GM21529 (cell line): ENCODE data around the gene ZNF611.
"Not testable (repeated sequence)": the region's sequence is repeated elsewhere in the genome, so short reads cannot be mapped to it uniquely, and the experiment has no call there.

Source experiments
- ATAC-seq: cut with Tn5 transposase; IDR thresholded peaks from one replicate; pipeline ENCODE4 v1.9.1; 2021; ENCODE audit not compliant: unreplicated experiment

Gene ZNF611

DNA sequence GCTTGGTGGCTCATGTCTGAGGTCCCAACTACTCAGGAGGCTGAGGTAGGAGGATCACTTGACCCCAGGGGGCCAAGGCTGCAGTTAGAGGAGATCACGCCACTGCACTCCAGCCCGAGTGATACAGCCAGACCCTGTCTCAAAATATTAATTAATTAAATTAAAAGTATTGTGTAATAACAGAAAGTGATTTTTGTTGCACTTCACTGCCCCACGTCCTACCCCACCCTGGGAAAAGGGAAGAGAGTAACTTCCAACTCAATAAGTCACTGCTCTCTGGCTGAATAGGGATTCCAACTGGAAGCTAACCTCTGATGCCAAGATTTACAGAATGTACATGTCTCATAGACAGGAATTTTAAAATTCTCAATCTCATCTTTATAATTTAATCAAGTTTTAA lies 47.2 kb downstream of the ZNF611 start:
- no peak for ATAC-seq

DNA sequence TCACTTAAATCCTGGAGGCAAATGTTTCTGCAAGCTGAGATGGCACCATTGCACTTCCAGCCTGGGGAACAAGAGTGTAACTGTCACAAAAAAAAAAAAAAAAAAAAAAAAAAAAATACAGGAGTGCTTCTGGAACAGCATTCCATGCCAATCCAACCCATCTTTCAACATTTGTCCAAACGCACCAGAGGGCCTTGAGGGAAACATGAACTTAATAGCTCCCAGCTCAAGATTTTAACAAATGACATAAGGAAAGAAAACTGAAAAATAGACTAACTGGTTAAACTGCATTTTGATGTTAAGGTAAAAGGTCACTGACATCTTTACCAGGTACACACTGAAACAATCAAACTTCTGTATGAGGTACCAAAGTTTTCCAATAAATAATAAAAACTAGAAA lies 49.0 kb downstream of the ZNF611 start:
- ATAC-seq: no peak

DNA sequence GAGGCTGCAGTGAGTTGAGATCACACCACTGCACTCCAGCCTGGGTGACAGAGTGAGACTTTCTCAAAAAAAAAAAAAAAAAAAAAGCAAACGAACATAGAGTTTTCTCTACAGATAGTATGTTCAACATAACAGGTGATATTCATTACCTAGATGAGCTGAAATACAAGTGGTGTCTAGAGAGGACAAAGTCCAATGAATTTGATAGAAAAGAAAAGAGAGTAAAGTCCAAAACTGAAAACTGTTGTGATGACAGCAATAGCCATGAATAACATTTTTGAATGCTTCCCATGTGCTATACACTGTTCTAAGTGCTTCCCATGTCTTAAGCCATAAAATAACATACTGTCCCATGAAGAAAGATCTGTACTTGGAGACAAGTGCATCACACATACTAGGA lies 53.6 kb downstream of the ZNF611 start:
- not testable (repeated sequence) for ATAC-seq

DNA sequence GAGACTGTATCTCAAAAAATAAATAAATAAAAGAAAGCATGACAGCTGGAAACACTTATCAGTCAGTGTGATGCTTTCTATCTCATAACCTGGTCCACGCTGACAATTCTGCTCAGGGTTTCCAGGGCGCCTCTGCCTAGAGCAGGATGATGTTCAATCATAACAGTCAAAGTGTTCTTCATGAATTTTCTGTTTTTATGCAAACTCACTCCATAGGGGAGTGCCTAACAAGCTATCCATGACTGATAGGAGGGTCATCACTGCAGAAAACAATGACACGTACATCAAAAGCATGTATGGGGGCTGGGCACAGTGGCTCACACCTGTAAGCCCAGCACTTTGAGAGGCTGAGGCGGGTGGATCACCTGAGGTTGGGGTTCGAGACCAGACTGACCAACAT lies 55.2 kb downstream of the ZNF611 start:
- no peak for ATAC-seq

DNA sequence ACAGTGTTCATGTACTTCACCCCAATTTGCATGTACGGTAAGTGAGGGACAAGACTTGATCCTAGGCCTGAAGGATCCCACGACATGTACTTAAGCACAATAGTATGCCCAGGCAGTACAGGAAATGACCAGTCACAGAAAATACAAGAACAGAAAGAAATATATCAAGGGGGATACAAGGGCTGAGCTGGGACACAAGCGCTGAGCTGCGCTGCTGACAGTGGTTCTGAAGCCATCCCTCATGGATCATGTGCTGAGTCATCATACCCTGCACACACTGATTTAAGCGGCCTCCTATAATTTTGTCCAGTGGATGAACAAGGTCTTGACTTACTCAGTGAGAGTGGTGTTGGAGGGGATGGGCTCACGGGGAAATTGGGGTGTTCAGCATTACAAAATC lies 59.6 kb downstream of the ZNF611 start:
- ATAC-seq: not testable (repeated sequence)

DNA sequence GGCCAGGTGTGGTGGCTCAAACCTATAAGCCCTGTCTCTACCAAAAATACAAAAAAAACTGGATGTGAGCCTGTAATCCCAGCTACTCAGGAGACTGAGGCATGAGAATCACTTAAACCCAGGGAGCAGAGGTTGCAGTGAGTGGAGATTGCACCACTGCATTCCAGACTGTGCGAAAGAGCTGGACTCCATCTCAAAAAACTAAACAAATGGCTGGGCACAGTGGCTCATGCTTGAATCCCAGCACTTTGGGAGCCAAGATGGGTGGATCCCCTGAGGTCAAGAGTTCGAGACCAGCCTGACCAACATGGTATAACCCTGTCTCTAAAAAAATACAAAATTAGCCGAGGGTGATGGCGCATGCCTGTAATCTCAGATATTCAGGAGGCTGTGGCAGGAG lies 61.8 kb downstream of the ZNF611 start:
- ATAC-seq: no peak

GRCh38 chr19:52670046-52670445 lies 64.8 kb downstream of the ZNF611 start:
- ATAC-seq: no peak

- no peak for ATAC-seq
These were observed 65.3 kb downstream of the ZNF611 start for GRCh38 chr19:52669586-52669985.

DNA sequence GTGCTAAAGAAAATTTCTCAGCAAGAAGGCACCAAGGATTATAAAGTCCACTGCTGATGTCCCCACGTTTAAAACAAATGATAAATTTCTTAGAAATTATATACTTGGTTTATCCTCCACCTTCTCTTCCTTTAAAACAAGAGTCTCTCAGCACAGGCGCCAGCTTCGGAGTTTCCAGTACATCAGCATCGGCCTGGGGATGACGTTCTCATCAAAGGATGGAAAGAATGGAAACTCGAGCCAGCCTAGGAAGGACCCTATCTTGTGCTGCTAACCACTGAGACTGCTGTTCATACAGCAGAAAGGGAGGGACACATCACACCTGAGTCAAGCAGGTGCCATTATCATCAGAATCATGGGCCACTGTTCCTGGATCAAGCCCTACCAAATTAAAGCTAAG lies 66.9 kb downstream of the ZNF611 start:
- ATAC-seq: no peak

GRCh38 chr19:52666506-52666905 lies 68.3 kb downstream of the ZNF611 start:
- no peak for ATAC-seq

- ATAC-seq: no peak
These were observed 69.3 kb downstream of the ZNF611 start for GRCh38 chr19:52665529-52665928.

GRCh38 chr19:52665027-52665426 lies 69.8 kb downstream of the ZNF611 start:
- ATAC-seq: no peak

DNA sequence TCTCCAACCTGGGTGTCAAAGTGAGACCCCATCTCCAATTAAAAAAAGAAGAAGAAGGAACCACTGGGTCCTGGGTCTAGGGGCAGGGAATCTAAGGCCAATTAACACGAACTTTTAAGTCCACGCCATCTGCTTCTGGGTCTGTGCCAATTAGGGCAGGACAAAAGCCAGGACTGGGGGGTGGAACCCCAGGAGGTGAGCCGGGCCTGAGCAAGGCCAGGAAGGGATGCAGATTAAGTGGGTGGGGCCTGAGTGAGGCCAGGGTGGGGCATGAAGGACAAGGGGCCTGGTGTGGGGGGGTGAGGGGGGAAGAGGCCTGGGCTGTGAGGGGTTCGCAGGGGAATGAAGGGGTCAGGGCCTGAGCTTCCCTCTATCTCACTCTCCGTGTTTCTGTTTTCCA lies 70.4 kb downstream of the ZNF611 start:
- no peak for ATAC-seq

- ATAC-seq: no peak
These were observed 72.2 kb downstream of the ZNF611 start for GRCh38 chr19:52662631-52663030.

DNA sequence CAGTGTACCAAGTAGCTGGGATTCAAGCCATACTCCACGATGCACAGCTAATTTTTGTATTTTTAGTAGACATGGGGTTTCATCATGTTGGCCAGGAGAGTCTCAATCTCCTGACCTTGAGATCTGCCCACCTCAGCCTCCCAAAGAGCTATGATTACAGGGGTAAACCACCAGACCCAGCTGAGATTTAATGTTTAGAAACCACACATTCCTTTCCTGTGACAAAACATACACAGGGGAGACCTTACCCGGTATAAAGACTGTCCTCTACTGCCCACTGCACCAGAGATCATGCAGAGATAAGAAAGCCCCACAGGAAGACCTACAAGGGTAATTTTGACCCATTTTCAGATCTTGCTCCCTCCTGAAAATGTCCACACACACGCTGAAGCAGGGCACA lies 73.9 kb downstream of the ZNF611 start:
- no peak for ATAC-seq

- no peak for ATAC-seq
These were observed 75.8 kb downstream of the ZNF611 start for GRCh38 chr19:52659013-52659412.

- no peak for ATAC-seq
These were observed 76.2 kb downstream of the ZNF611 start for GRCh38 chr19:52658595-52658994.

- ATAC-seq: no peak
These were observed 81.7 kb downstream of the ZNF611 start for GRCh38 chr19:52653161-52653560.
